SK-N-SH treated with all-trans-retinoic acid at 6 μM for 48 hours (cell line): ENCODE data around the gene LRFN2.

Experiments
- ATAC-seq: fragments of 200-7000 bp; cut with Tn5 transposase; 3 replicates; pipeline ENCODE4 v1.9.1; 2020; ENCODE audit warnings: mild to moderate bottlenecking, moderate library complexity
- ARNTL ChIP-seq: fragments of 450-650 bp; formaldehyde crosslinking; IDR thresholded peaks from 2 replicates; pipeline ENCODE4 v1.5.0; 2020; ENCODE audit warnings: low read depth, mild to moderate bottlenecking, moderate library complexity, borderline replicate concordance
- BACH2 ChIP-seq: fragments of 250-450 bp; sonication (Bioruptor Pico); IDR thresholded peaks from 2 replicates; pipeline ENCODE4 v1.9.0; 2021; ENCODE audit warnings: mild to moderate bottlenecking, borderline replicate concordance
- CREB5 ChIP-seq: fragments of 250-450 bp; sonication (Bioruptor Pico); IDR thresholded peaks from 2 replicates; pipeline ENCODE4 v1.5.1; 2020; ENCODE audit warnings: low read depth, mild to moderate bottlenecking, moderate library complexity
- CSDC2 ChIP-seq: fragments of 250-450 bp; sonication (Bioruptor Pico); IDR thresholded peaks from 2 replicates; pipeline ENCODE4 v1.5.0; 2020; ENCODE audit warnings: mild to moderate bottlenecking, moderate library complexity
- CSRNP3 ChIP-seq: fragments of 250-450 bp; sonication (Bioruptor Pico); IDR thresholded peaks from 2 replicates; pipeline ENCODE4 v1.5.1; 2021; ENCODE audit warnings: mild to moderate bottlenecking, moderate library complexity
- ESRRG ChIP-seq: fragments of 250-450 bp; sonication (Bioruptor Pico); IDR thresholded peaks from 2 replicates; pipeline ENCODE4 v1.6.1; 2021; ENCODE audit warnings: mild to moderate bottlenecking
- GLIS3 ChIP-seq: fragments of 250-450 bp; sonication (Bioruptor Pico); IDR thresholded peaks from 2 replicates; pipeline ENCODE4 v1.5.0; 2020; ENCODE audit warnings: mild to moderate bottlenecking, moderate library complexity
- OSR1 ChIP-seq: fragments of 250-450 bp; sonication (Bioruptor Pico); IDR thresholded peaks from 2 replicates; pipeline ENCODE4 v1.8.0; 2022; ENCODE audit warnings: moderate library complexity, mild to moderate bottlenecking, inconsistent platforms
- PATZ1 ChIP-seq: fragments of 250-450 bp; sonication (Bioruptor Pico); IDR thresholded peaks from 2 replicates; pipeline ENCODE4 v1.8.0; 2020; ENCODE audit warnings: mild to moderate bottlenecking, moderate library complexity, borderline replicate concordance
- POU6F1 ChIP-seq: fragments of 250-450 bp; sonication (Bioruptor Pico); IDR thresholded peaks from 2 replicates; pipeline ENCODE4 v1.8.0; 2021; ENCODE audit warnings: low read depth, mild to moderate bottlenecking, moderate library complexity, borderline replicate concordance
- PPARA ChIP-seq: fragments of 250-450 bp; sonication (Bioruptor Pico); IDR thresholded peaks from 2 replicates; pipeline ENCODE4 v1.5.0; 2020; ENCODE audit warnings: mild to moderate bottlenecking, borderline replicate concordance
- RARB ChIP-seq: fragments of 250-450 bp; sonication (Bioruptor Pico); IDR thresholded peaks from 2 replicates; pipeline ENCODE4 v1.8.0; 2021; ENCODE audit warnings: mild to moderate bottlenecking, moderate library complexity
- TCF4 ChIP-seq: fragments of 250-450 bp; sonication (Bioruptor Pico); IDR thresholded peaks from 2 replicates; pipeline ENCODE4 v1.8.0; 2021; ENCODE audit warnings: mild to moderate bottlenecking, moderate library complexity, borderline replicate concordance
- TOX ChIP-seq: fragments of 250-450 bp; sonication (Bioruptor Pico); IDR thresholded peaks from 2 replicates; pipeline ENCODE4 v1.8.0; 2021; ENCODE audit warnings: mild to moderate bottlenecking, moderate library complexity, borderline replicate concordance
- TSHZ2 ChIP-seq: fragments of 250-450 bp; sonication (Bioruptor Pico); IDR thresholded peaks from 2 replicates; pipeline ENCODE4 v1.5.0; 2020; ENCODE audit warnings: mild to moderate bottlenecking, moderate library complexity
- ZC3H10 ChIP-seq: fragments of 250-450 bp; sonication (Bioruptor Pico); IDR thresholded peaks from 2 replicates; pipeline ENCODE4 v1.5.1; 2021; ENCODE audit warnings: mild to moderate bottlenecking, moderate library complexity
- ZFP30 ChIP-seq: fragments of 450-650 bp; formaldehyde crosslinking; IDR thresholded peaks from 2 replicates; pipeline ENCODE4 v1.5.0; 2022; ENCODE audit warnings: mild to moderate bottlenecking, moderate library complexity
- ZNF70 ChIP-seq: fragments of 450-650 bp; formaldehyde crosslinking; IDR thresholded peaks from 2 replicates; pipeline ENCODE4 v1.5.0; 2020; ENCODE audit warnings: mild to moderate bottlenecking, moderate library complexity
- ZNF8 ChIP-seq: fragments of 450-650 bp; formaldehyde crosslinking; IDR thresholded peaks from 2 replicates; pipeline ENCODE4 v1.5.0; 2020; ENCODE audit warnings: mild to moderate bottlenecking, moderate library complexity

Gene LRFN2

GRCh38 chr6:40517654-40518053 lies 69.5 kb downstream of the LRFN2 start (continued):
- TF ChIP-seq PATZ1 (no peak), ZFP30 (CRISPR knock-in tag) (no peak), POU6F1 (CRISPR knock-in tag) (no peak), TCF4 (CRISPR knock-in tag) (no peak), TOX (CRISPR knock-in tag) (no peak)

- no peak for TF ChIP-seq ZNF70
- no peak for TF ChIP-seq CSRNP3 (CRISPR knock-in tag)
- no peak for TF ChIP-seq OSR1 (CRISPR knock-in tag)
- no peak for TF ChIP-seq TCF4 (CRISPR knock-in tag)
- no peak for TF ChIP-seq ZC3H10
- no peak for TF ChIP-seq PPARA (CRISPR knock-in tag)
- no peak for TF ChIP-seq ZFP30 (CRISPR knock-in tag)
- TF ChIP-seq PATZ1, result no peak
- TF ChIP-seq CSDC2 (CRISPR knock-in tag), result no peak
- no peak for TF ChIP-seq CREB5 (CRISPR knock-in tag)
- no peak for TF ChIP-seq TOX (CRISPR knock-in tag)
- no peak for TF ChIP-seq BACH2
- TF ChIP-seq TSHZ2 (CRISPR knock-in tag), result no peak
- no peak for TF ChIP-seq GLIS3 (CRISPR knock-in tag)
- TF ChIP-seq ZNF8, result no peak
- no peak for TF ChIP-seq ARNTL (CRISPR knock-in tag)
Measured at GRCh38 chr6:40516429-40516828, 70.7 kb downstream of the LRFN2 start.

GRCh38 chr6:40512340-40512739 lies 74.8 kb downstream of the LRFN2 start:
- no peak for ATAC-seq
- TF ChIP-seq CREB5 (CRISPR knock-in tag), result no peak
- TF ChIP-seq RARB, result no peak
- no peak for TF ChIP-seq ARNTL (CRISPR knock-in tag)
- no peak for TF ChIP-seq ESRRG
- TF ChIP-seq PATZ1, result no peak
- no peak for TF ChIP-seq TCF4 (CRISPR knock-in tag)
- no peak for TF ChIP-seq TOX (CRISPR knock-in tag)
- TF ChIP-seq ZFP30 (CRISPR knock-in tag), result no peak
- no peak for TF ChIP-seq ZNF8
- TF ChIP-seq CSRNP3 (CRISPR knock-in tag), result no peak
- no peak for TF ChIP-seq PPARA (CRISPR knock-in tag)
- no peak for TF ChIP-seq CSDC2 (CRISPR knock-in tag)
- TF ChIP-seq GLIS3 (CRISPR knock-in tag), result no peak
- no peak for TF ChIP-seq BACH2

More at GRCh38 chr6:40516429-40516828, 70.7 kb downstream of the LRFN2 start:
- ATAC-seq, result no peak
